HepG2 (cell line): ENCODE results near the gene SRBD1.

Experiments used
- POLR2A ChIP-seq, 2 experiments: IDR thresholded peaks; 2 replicates each; pipeline ENCODE4 v1.6.1; 2011; ENCODE audit warnings: low read depth in 2 of 2, low read length in 2 of 2, mild to moderate bottlenecking in 1 of 2, moderate library complexity in 1 of 2; ENCODE audit not compliant: insufficient read depth in 1 of 2
- RFX5 ChIP-seq: IDR thresholded peaks from 2 replicates; pipeline ENCODE4 v1.6.1; 2011; ENCODE audit warnings: low read depth, low read length, improper control_type of control experiment
- TF ChIP-seq, protein P1 (sequence below): sonication (generic); formaldehyde crosslinking; IDR thresholded peaks from 2 replicates; pipeline ENCODE4 v1.5.0; 2020; ENCODE audit warnings: mild to moderate bottlenecking, missing genetic modification reagents, moderate library complexity
- TF ChIP-seq, protein P2 (sequence below): sonication (generic); formaldehyde crosslinking; IDR thresholded peaks from 2 replicates; pipeline ENCODE4 v1.4.0; 2020; ENCODE audit warnings: missing genetic modification reagents
- TF ChIP-seq, protein P3 (sequence below): sonication (generic); formaldehyde crosslinking; IDR thresholded peaks from 2 replicates; pipeline ENCODE4 v1.4.0; 2020; ENCODE audit warnings: missing genetic modification reagents, borderline replicate concordance

DNA sequence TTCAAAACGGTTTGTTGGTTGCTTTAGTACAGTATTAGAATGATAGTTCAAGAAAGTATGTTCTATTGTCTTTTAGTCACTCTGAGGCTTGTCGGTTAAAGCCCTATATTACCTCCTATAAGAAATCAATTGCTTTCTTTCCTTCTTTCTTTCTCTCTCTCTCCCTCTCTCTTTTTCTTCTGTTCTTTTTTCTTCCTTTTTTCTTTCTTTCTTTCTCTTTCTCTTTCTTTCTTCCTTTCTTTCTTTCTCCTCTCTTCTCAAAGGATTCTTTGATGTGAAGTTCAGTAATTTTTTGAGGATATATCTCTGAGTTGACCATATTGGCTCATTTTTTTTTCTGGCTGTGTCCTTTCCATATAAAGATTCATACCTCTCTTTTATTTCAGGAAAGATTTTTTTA, 249.4 kb downstream of the SRBD1 start:
- TF ChIP-seq, protein P1, sequence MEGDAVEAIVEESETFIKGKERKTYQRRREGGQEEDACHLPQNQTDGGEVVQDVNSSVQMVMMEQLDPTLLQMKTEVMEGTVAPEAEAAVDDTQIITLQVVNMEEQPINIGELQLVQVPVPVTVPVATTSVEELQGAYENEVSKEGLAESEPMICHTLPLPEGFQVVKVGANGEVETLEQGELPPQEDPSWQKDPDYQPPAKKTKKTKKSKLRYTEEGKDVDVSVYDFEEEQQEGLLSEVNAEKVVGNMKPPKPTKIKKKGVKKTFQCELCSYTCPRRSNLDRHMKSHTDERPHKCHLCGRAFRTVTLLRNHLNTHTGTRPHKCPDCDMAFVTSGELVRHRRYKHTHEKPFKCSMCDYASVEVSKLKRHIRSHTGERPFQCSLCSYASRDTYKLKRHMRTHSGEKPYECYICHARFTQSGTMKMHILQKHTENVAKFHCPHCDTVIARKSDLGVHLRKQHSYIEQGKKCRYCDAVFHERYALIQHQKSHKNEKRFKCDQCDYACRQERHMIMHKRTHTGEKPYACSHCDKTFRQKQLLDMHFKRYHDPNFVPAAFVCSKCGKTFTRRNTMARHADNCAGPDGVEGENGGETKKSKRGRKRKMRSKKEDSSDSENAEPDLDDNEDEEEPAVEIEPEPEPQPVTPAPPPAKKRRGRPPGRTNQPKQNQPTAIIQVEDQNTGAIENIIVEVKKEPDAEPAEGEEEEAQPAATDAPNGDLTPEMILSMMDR (CRISPR knock-in tag), result no peak
- TF ChIP-seq, protein P2, sequence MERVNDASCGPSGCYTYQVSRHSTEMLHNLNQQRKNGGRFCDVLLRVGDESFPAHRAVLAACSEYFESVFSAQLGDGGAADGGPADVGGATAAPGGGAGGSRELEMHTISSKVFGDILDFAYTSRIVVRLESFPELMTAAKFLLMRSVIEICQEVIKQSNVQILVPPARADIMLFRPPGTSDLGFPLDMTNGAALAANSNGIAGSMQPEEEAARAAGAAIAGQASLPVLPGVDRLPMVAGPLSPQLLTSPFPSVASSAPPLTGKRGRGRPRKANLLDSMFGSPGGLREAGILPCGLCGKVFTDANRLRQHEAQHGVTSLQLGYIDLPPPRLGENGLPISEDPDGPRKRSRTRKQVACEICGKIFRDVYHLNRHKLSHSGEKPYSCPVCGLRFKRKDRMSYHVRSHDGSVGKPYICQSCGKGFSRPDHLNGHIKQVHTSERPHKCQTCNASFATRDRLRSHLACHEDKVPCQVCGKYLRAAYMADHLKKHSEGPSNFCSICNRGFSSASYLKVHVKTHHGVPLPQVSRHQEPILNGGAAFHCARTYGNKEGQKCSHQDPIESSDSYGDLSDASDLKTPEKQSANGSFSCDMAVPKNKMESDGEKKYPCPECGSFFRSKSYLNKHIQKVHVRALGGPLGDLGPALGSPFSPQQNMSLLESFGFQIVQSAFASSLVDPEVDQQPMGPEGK (CRISPR knock-in tag), result no peak
- TF ChIP-seq POLR2A (IDR thresholded peaks at IDR 0.05; ENCODE audit: insufficient read depth in 1 of 2, low read depth in 2 of 2, low read length in 2 of 2) (no peak), RFX5 (no peak)
- TF ChIP-seq, protein P3, sequence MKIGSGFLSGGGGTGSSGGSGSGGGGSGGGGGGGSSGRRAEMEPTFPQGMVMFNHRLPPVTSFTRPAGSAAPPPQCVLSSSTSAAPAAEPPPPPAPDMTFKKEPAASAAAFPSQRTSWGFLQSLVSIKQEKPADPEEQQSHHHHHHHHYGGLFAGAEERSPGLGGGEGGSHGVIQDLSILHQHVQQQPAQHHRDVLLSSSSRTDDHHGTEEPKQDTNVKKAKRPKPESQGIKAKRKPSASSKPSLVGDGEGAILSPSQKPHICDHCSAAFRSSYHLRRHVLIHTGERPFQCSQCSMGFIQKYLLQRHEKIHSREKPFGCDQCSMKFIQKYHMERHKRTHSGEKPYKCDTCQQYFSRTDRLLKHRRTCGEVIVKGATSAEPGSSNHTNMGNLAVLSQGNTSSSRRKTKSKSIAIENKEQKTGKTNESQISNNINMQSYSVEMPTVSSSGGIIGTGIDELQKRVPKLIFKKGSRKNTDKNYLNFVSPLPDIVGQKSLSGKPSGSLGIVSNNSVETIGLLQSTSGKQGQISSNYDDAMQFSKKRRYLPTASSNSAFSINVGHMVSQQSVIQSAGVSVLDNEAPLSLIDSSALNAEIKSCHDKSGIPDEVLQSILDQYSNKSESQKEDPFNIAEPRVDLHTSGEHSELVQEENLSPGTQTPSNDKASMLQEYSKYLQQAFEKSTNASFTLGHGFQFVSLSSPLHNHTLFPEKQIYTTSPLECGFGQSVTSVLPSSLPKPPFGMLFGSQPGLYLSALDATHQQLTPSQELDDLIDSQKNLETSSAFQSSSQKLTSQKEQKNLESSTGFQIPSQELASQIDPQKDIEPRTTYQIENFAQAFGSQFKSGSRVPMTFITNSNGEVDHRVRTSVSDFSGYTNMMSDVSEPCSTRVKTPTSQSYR, result no peak
